Activated CD4-positive, alpha-beta memory T cell treated with anti-CD3 and anti-CD28 coated beads, Interleukin-2, amount 10 ng/mL, durations not matched to agents 7 days and 5 days (primary cell): ENCODE results near the gene FAIM2. TPM values are rescaled to one million over a fixed set of nuclear protein-coding genes. Genes with fewer than 3 reads are reported as not detected.
"Not testable (repeated sequence)": the region's sequence is repeated elsewhere in the genome, so short reads cannot be mapped to it uniquely, and the experiment has no call there.

Source experiments
- CTCF ChIA-PET: fragments of 350-600 bp; sonication (Branson Sonifier 250); formaldehyde crosslinking; loops from one replicate; lab custom pipeline; 2021; ENCODE audit warnings: antibody characterized with exemption, inconsistent platforms; lab: Charles Lee
- POLR2A ChIA-PET: fragments of 350-600 bp; sonication (Branson Sonifier 250); formaldehyde crosslinking; loops from one replicate; lab custom pipeline; 2021; ENCODE audit warnings: antibody characterized with exemption; lab: Charles Lee
- DNase-seq: peaks from one replicate; pipeline ENCODE4 v3.0.0-alpha.2; 2020
- H3K27ac Mint-ChIP-seq: one replicate; pipeline ENCODE4 v1.8.0; 2021; ENCODE audit warnings: mild to moderate bottlenecking, mixed read lengths
- H3K27me3 Mint-ChIP-seq: one replicate; pipeline ENCODE4 v1.8.0; 2021; ENCODE audit warnings: mixed read lengths
- H3K36me3 Mint-ChIP-seq: one replicate; pipeline ENCODE4 v1.8.0; 2021; ENCODE audit warnings: low read depth, mixed read lengths
- H3K4me1 Mint-ChIP-seq: one replicate; pipeline ENCODE4 v1.8.0; 2021; ENCODE audit warnings: mixed read lengths
- H3K4me3 Mint-ChIP-seq: one replicate; pipeline ENCODE4 v1.8.0; 2021; ENCODE audit warnings: mild to moderate bottlenecking, mixed read lengths
- H3K9me3 Mint-ChIP-seq: one replicate; pipeline ENCODE4 v1.8.0; 2021; ENCODE audit warnings: mixed read lengths
- total RNA-seq, 2 experiments: library from RNA; stranded (reverse); gene quantifications; one replicate each; pipeline ENCODE4 v1.2.3, GENCODE V29; 2021

Gene FAIM2
- total RNA-seq, 2 experiments from 2014 or later: 0.78 to 0.95 TPM

DNA sequence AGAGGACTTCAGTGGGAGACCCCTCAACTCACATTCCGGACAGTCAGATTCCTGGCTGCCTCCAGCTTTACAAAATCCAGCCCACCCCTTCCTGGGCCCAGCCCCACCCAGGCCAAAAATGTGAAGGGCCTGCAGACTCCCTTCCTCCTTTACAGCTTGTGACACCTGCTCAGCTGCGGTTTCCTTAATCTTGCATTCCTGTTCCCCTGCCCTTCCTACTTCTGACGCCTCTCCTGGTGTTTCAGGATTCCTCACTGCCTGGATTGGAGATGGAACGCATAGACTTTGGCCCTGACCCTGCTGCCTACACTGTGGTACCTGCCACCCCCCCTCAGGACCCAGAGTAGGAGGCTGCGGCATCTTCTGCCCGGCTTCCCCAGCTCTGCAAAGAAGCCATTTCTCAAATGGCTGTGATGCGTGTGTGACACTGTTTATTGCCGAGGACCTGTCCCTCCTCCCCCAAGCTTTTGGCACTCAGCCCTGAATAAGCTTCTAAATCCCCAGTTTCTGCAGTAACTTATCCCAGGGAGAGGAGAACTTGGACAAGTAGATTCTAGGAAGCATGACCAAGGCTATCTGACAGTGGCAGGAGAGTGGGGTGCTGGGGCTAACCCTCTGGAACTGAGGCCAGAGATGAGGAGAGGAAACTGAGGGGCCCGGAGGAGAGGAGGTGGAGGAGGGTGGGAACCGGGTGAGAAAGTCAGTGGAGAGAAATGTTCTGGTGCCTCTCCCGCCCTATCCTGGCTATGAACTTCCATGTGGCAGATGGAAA lies 35.9 kb downstream of the FAIM2 start:
- no peaks in the 10 kb centered on the region for H3K9me3 Mint-ChIP-seq
- H3K4me1 Mint-ChIP-seq: no peaks in the 10 kb centered on the region
- H3K27me3 Mint-ChIP-seq: peaks cover 9% of the 10 kb centered on the region
- CTCF ChIA-PET: interaction anchor here (0.7 to 5.2 kb wide), 16 partner anchors 17 to 202 kb away, joined by 3 to 31 read pairs (median 4); partner anchors contain the start of gene TMBIM6
- H3K36me3 Mint-ChIP-seq: no peaks in the 10 kb centered on the region
- no peak overlapping the region for H3K27ac Mint-ChIP-seq
- no peak for DNase-seq
- no peak overlapping the region for H3K4me3 Mint-ChIP-seq
- POLR2A ChIA-PET: no interaction called here

GRCh38 chr12:49866859-49867569 lies 36.7 kb downstream of the FAIM2 start:
- ChIA-PET CTCF (interaction anchor here (0.7 to 5.2 kb wide), 16 partner anchors 15 to 203 kb away, joined by 3 to 31 read pairs (median 4); partner anchors contain the start of gene TMBIM6), POLR2A (interaction anchor here (1.7 kb wide), 1 partner anchor 24 kb away, joined by 5 read pairs; the partner anchor contains the start of gene BCDIN3D)
- Mint-ChIP-seq H3K4me3 (no peak overlapping the region), H3K27ac (no peak overlapping the region), H3K9me3 (no peaks in the 10 kb centered on the region), H3K36me3 (no peaks in the 10 kb centered on the region), H3K4me1 (no peaks in the 10 kb centered on the region), H3K27me3 (peaks cover 9% of the 10 kb centered on the region)
- DNase-seq: peak; percentile 78

- no peaks in the 10 kb centered on the region for H3K9me3 Mint-ChIP-seq
- CTCF ChIA-PET: interaction anchor here (0.6 to 5.2 kb wide), 5 partner anchors 10 to 204 kb away, joined by 3 to 31 read pairs (median 4); no protein-coding TSS in a partner anchor
- no peak for DNase-seq
- H3K4me3 Mint-ChIP-seq: no peak overlapping the region
- no peaks in the 10 kb centered on the region for H3K36me3 Mint-ChIP-seq
- no peaks in the 10 kb centered on the region for H3K4me1 Mint-ChIP-seq
- H3K27me3 Mint-ChIP-seq: peaks cover 9% of the 10 kb centered on the region
- H3K27ac Mint-ChIP-seq: no peak overlapping the region
- POLR2A ChIA-PET: interaction anchor here (1.4 to 1.7 kb wide), 2 partner anchors 23 to 160 kb away, joined by 3 to 5 read pairs; partner anchors contain the start of genes BCDIN3D and RACGAP1
Measured at GRCh38 chr12:49865782-49866135, 37.9 kb downstream of the FAIM2 start.

DNA sequence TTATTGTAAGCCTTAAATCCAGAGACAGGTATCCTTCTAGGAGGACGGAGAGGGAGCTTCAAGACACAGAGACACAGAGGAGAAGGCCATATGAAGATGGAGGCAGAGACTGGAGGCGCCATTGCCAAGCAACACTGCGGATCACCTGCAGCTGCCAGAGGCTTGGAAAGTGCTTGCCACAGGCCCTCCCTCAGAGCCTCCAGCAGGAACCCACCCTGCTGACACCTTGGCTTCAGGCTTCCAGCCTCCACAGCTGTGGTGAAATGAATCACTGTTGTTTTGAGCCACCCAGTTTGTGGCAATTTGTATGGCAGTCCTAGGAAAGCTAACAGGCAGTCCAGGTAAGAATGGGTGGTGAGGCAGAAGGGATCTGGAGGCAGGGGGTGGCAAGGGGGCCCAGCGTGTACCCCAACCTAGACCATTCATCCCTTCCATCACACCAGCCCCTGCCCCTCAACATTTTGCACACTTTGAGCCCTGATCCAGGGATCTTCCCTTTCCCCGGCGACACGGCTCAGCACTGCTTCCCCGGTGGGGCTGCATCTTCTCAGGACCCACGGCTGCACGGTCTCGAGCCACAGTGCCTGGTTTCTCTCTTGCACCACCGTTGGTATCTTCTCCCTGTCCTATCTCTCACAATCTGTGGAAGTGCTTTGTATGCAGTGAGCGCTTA lies 38.5 kb downstream of the FAIM2 start:
- no peaks in the 10 kb centered on the region for H3K36me3 Mint-ChIP-seq
- POLR2A ChIA-PET: interaction anchor here (1.4 kb wide), 1 partner anchor 160 kb away, joined by 3 read pairs; the partner anchor contains the start of gene RACGAP1
- H3K4me1 Mint-ChIP-seq: no peaks in the 10 kb centered on the region
- no peak overlapping the region for H3K27ac Mint-ChIP-seq
- H3K9me3 Mint-ChIP-seq: no peaks in the 10 kb centered on the region
- CTCF ChIA-PET: interaction anchor here (0.9 to 5.2 kb wide), 3 partner anchors 14 to 102 kb away, joined by 3 to 31 read pairs (median 4); no protein-coding TSS in a partner anchor
- H3K27me3 Mint-ChIP-seq: peaks cover 9% of the 10 kb centered on the region
- DNase-seq: no peak
- no peak overlapping the region for H3K4me3 Mint-ChIP-seq

DNA sequence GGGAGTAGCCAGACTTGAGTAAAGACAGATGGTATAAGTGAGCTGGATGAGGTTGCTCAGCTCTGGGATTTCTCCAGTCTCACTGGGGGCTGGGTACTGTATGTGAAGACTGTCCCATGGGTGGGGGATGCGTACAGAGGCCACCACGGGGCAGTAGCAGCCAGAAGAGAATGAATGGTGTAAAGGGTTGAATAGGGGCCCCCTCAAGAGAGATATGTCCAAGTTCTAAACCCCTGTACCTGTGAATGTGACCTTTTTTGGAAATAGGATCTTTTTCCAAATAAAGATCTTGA lies 39.0 kb downstream of the FAIM2 start:
- Mint-ChIP-seq H3K27ac (no peak overlapping the region), H3K27me3 (peaks cover 9% of the 10 kb centered on the region), H3K4me1 (no peaks in the 10 kb centered on the region), H3K4me3 (no peak overlapping the region), H3K36me3 (no peaks in the 10 kb centered on the region), H3K9me3 (no peaks in the 10 kb centered on the region)
- DNase-seq: no peak
- ChIA-PET CTCF (interaction anchor here (0.9 to 5.2 kb wide), 3 partner anchors 13 to 103 kb away, joined by 3 to 31 read pairs (median 3); no protein-coding TSS in a partner anchor), POLR2A (no interaction called here)

DNA sequence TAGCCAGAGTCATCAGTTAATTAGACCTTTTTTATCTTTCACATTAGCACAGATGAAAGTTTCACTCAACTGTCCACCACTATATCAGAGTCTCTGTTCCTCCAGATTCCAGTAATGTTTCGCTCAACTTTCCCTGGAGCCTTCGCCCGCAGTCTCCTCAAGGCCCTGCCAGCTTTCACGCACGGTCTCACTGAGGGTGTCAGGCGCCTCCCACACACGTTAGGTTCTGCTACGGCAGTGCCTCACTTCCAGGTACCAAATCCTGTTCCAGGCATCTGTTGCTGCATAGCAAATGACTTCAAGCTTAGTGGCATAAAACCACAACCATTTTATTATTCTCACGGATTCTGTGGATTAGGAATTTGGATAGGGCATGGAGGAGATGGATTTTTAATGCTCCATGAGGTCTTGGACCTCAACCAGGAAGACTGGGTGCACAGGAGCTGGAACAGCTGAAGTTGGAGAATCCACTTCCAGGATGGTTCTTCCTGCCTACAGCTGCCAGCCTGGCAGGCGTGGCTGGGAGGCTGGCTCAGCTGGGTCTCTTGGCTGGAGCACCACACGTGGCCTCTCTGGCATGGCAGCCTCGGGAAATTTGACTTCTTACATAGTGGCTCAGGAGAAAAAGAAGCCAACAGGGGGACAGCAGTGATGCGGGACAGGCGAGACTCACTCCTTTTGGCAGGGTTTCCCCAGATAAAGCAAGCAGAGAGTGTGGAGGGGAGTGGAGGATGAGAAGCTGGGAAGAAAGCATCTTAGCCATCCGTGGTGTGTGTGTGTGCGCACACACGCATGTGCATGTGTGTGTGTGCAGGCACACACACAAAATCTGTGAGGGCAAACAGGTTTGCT lies 39.5 kb downstream of the FAIM2 start:
- Mint-ChIP-seq H3K4me3 (no peak overlapping the region), H3K27ac (no peak overlapping the region), H3K9me3 (no peaks in the 10 kb centered on the region), H3K27me3 (peaks cover 9% of the 10 kb centered on the region), H3K4me1 (no peaks in the 10 kb centered on the region), H3K36me3 (no peaks in the 10 kb centered on the region)
- CTCF ChIA-PET: interaction anchor here (0.9 to 5.2 kb wide), 3 partner anchors 12 to 103 kb away, joined by 3 to 31 read pairs (median 3); no protein-coding TSS in a partner anchor
- no peak for DNase-seq
- POLR2A ChIA-PET: interaction anchor here (1.0 kb wide), 1 partner anchor 123 kb away, joined by 3 read pairs; no protein-coding TSS in a partner anchor

DNA sequence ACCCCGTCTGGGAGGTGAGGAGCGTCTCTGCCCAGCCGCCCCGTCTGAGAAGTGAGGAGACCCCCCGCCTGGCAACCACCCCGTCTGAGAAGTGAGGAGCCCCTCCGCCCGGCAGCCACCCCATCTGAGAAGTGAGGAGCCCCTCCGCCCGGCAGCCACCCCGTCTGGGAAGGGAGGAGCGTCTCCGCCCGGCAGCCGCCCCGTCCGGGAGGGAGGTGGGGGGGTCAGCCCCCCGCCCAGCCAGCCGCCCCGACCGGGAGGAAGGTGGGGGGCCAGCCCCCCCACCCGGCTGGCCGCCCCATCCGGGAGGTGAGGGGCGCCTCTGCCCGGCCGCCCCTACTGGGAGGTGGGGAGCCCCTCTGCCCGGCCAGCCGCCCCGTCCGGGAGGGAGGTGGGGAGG lies 42.8 kb downstream of the FAIM2 start:
- not testable (repeated sequence) for H3K27ac Mint-ChIP-seq

GRCh38 chr12:49855890-49856289 lies 47.8 kb downstream of the FAIM2 start:
- not testable (repeated sequence) for H3K27ac Mint-ChIP-seq, H3K36me3 Mint-ChIP-seq, DNase-seq, H3K9me3 Mint-ChIP-seq, H3K4me1 Mint-ChIP-seq, H3K4me3 Mint-ChIP-seq
- ChIA-PET CTCF (interaction anchor here (0.7 kb wide), 2 partner anchors 10 to 97 kb away, joined by 3 read pairs; no protein-coding TSS in a partner anchor), POLR2A (interaction anchor here (1.0 kb wide), 1 partner anchor 9 kb away, joined by 3 read pairs; no protein-coding TSS in a partner anchor)
- peaks cover 11% of the 10 kb centered on the region for H3K27me3 Mint-ChIP-seq

More for the DNA sequence above, 42.8 kb downstream of the FAIM2 start:
- CTCF ChIA-PET, H3K4me3 Mint-ChIP-seq, H3K9me3 Mint-ChIP-seq, POLR2A ChIA-PET, H3K36me3 Mint-ChIP-seq, DNase-seq, H3K4me1 Mint-ChIP-seq, H3K27me3 Mint-ChIP-seq: not testable (repeated sequence)

DNA sequence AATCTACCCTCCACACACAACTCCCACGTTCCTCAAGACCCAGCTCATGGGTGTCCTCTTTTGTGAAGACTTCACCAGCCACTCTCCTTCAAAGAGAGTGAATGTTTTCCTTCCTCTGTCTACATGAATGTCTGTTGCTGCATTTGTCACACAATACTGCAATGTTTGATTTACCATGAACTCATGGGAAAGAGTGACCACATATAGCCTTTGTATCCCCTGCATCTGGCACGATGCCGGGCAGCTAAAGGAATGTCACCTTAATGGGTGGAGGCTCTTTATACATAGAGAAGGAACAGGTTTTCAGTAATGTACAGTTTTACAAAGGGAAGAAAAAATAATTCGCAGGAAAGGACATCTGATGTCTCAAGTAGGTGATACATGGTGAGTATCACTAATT lies 48.7 kb downstream of the FAIM2 start:
- H3K27ac Mint-ChIP-seq: no peak overlapping the region
- no peak overlapping the region for H3K4me3 Mint-ChIP-seq
- H3K9me3 Mint-ChIP-seq: no peaks in the 10 kb centered on the region
- H3K27me3 Mint-ChIP-seq: peaks cover 14% of the 10 kb centered on the region
- POLR2A ChIA-PET: no interaction called here
- CTCF ChIA-PET: interaction anchor here (0.7 kb wide), 1 partner anchor 11 kb away, joined by 3 read pairs; no protein-coding TSS in a partner anchor
- no peaks in the 10 kb centered on the region for H3K36me3 Mint-ChIP-seq
- H3K4me1 Mint-ChIP-seq: peaks cover 7% of the 10 kb centered on the region
- DNase-seq: no peak

GRCh38 chr12:49853671-49854070 lies 50.0 kb downstream of the FAIM2 start:
- ChIA-PET POLR2A (no interaction called here), CTCF (no interaction called here)
- Mint-ChIP-seq H3K36me3 (no peaks in the 10 kb centered on the region), H3K4me3 (no peak overlapping the region), H3K27me3 (peaks cover 21% of the 10 kb centered on the region), H3K4me1 (peaks cover 7% of the 10 kb centered on the region), H3K9me3 (no peaks in the 10 kb centered on the region), H3K27ac (no peak overlapping the region)
- no peak for DNase-seq

DNA sequence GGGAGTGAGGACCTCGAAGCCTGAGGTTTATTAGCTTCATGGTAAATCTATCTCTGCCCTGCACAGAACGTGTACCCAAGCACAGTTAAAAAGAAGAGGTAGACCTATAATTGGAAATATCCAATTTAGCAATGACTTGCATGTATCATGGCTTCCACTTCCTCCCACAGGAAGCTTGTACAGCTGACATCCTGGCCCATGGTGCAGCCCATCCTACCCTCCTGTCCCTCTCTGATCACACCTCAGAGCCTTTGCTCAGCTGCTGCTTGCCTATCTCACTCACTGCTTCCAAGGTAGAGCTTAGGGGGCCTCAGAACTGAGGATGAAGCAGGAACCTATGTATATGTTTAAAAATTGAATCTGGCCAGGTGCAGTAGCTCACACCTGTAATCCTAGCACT lies 56.5 kb downstream of the FAIM2 start:
- H3K27me3 Mint-ChIP-seq: peaks cover 19% of the 10 kb centered on the region
- peaks cover 2% of the 10 kb centered on the region for H3K9me3 Mint-ChIP-seq
- H3K36me3 Mint-ChIP-seq: peaks cover 7% of the 10 kb centered on the region
- ChIA-PET POLR2A (interaction anchor here (1.0 to 2.3 kb wide), 2 partner anchors 106 to 265 kb away, joined by 3 to 10 read pairs; partner anchors contain the start of gene TMBIM6), CTCF (interaction anchor here (0.6 to 3.6 kb wide), 7 partner anchors 8 to 261 kb away, joined by 3 to 15 read pairs (median 4); partner anchors contain the start of gene TMBIM6)
- DNase-seq: peak; percentile 42
- H3K27ac Mint-ChIP-seq: peak overlapping the region; percentile 55
- peaks cover 33% of the 10 kb centered on the region for H3K4me1 Mint-ChIP-seq
- H3K4me3 Mint-ChIP-seq: no peak overlapping the region
